ENCODE measurements around the gene SMOC1.

DNA sequence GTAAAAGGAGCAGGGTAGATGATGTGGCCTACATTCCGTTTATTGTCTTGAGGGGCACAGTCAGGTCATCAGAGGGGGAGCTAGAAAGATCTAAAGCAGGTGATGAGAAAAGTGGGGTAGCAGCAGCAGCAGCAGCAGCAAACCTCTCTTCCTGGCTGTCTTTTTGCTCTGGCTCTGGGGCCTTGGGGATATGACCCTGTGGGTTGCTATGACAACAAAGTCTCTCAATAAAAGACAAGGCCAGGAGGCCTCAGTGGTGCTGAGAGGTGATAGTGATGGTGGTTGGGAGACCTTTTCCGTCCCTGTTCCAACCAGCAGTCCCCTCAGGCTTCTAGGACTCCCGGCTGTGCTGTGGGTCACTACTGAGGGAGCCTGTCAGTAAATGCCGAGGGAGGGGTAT is 170.9 kb downstream of the SMOC1 start:
- TF ChIP-seq TAF1 (IDR thresholded peaks at IDR 0.05; ENCODE audit: borderline replicate concordance, insufficient read depth, low read length) = no peak
- no peak for TF ChIP-seq POLR2AphosphoS5 (IDR thresholded peaks at IDR 0.05; ENCODE audit: low read depth, low read length)
- no peak for TF ChIP-seq FOXP2 (optimal IDR thresholded peaks at IDR 0.05; ENCODE audit: borderline replicate concordance, extremely low read depth, extremely low read length, insufficient read depth)

Data from PFSK-1 (cell line).